KMS-11 (cell line): Measurements from ENCODE around the gene COLEC12.

ENCODE experiments used
- H2AFZ ChIP-seq: fragments of 200-600 bp; sonication (generic); 2 replicates; pipeline ENCODE4 v1.6.1; 2016; ENCODE audit warnings: antibody characterized with exemption, mixed run types, low read depth
- H3K27ac ChIP-seq: fragments of 200-600 bp; sonication (generic); 2 replicates; pipeline ENCODE4 v1.6.1; 2016; ENCODE audit warnings: mild to moderate bottlenecking, mixed run types
- H3K27me3 ChIP-seq: fragments of 200-600 bp; sonication (generic); 2 replicates; pipeline ENCODE4 v1.6.1; 2017; ENCODE audit warnings: mild to moderate bottlenecking, low read depth, mixed run types, moderate library complexity; ENCODE audit not compliant: insufficient read depth
- H3K36me3 ChIP-seq: fragments of 200-600 bp; sonication (generic); 2 replicates; pipeline ENCODE4 v1.6.1; 2017; ENCODE audit warnings: mild to moderate bottlenecking, mixed run types; ENCODE audit not compliant: insufficient read depth
- H3K4me1 ChIP-seq: fragments of 200-600 bp; sonication (generic); 2 replicates; pipeline ENCODE4 v1.6.1; 2016; ENCODE audit warnings: mild to moderate bottlenecking, low read depth, mixed run types; ENCODE audit not compliant: poor library complexity, severe bottlenecking
- H3K4me2 ChIP-seq: fragments of 200-600 bp; sonication (generic); 2 replicates; pipeline ENCODE4 v1.7.0; 2016; ENCODE audit warnings: mild to moderate bottlenecking, mixed run types
- H3K4me3 ChIP-seq: fragments of 200-600 bp; sonication (generic); IDR thresholded peaks from 2 replicates; pipeline ENCODE4 v1.6.1; 2017; ENCODE audit warnings: low read depth, low read length, mixed read lengths; ENCODE audit not compliant: insufficient read depth
- H3K79me2 ChIP-seq: fragments of 200-600 bp; sonication (generic); 2 replicates; pipeline ENCODE4 v1.6.1; 2016; ENCODE audit warnings: low read depth, mixed run types; ENCODE audit not compliant: insufficient read depth
- H3K9ac ChIP-seq: fragments of 200-600 bp; sonication (generic); 2 replicates; pipeline ENCODE4 v1.6.1; 2016; ENCODE audit warnings: mild to moderate bottlenecking, mixed run types
- H4K20me1 ChIP-seq: fragments of 200-600 bp; sonication (generic); 2 replicates; pipeline ENCODE4 v1.6.1; 2016; ENCODE audit warnings: mild to moderate bottlenecking, mixed run types; ENCODE audit not compliant: insufficient read depth
- CTCF ChIP-seq: fragments of 200-600 bp; sonication (generic); conservative IDR thresholded peaks from 2 replicates; pipeline ENCODE4 v1.6.1; 2017; ENCODE audit warnings: low read depth, mild to moderate bottlenecking, antibody characterized with exemption, low read length, moderate library complexity, mixed read lengths

COLEC12 gene

GRCh38 chr18:497688-498087 lies 2.8 kb downstream of the COLEC12 start:
- Histone ChIP-seq H3K27me3 (no peaks in the 10 kb centered on the region), H3K4me2 (no peak overlapping the region), H3K27ac (no peak overlapping the region), H3K79me2 (no peaks in the 10 kb centered on the region), H3K4me3 (no peak overlapping the region), H2AFZ (no peak overlapping the region), H3K9ac (no peak overlapping the region), H4K20me1 (no peaks in the 10 kb centered on the region), H3K4me1 (peaks cover 3% of the 10 kb centered on the region), H3K36me3 (no peaks in the 10 kb centered on the region)
- no peak for TF ChIP-seq CTCF

DNA sequence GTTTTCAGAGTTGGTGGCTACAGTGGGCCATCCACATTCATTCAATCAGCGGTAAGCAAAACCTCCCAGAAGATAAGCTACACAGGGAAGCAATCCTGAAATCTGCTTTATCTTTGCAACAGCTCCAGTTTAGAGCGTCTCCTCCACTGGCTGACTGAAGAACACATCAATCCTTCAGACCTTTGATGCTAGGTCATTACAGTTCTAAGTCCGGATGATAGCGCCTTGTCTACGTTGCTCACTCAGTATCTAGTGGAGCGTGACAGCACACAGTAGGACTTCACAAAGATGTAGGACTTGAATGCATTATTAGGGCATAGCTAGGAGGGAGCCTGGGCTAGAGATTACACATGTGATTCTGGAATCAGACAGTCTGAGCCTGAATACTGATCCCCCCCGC lies 5.0 kb downstream of the COLEC12 start:
- Histone ChIP-seq H3K4me3 (no peak overlapping the region), H3K79me2 (no peaks in the 10 kb centered on the region), H3K4me1 (peaks cover 3% of the 10 kb centered on the region), H3K36me3 (no peaks in the 10 kb centered on the region), H2AFZ (no peak overlapping the region), H4K20me1 (no peaks in the 10 kb centered on the region), H3K4me2 (no peak overlapping the region), H3K27me3 (no peaks in the 10 kb centered on the region), H3K9ac (no peak overlapping the region), H3K27ac (no peak overlapping the region)
- no peak for TF ChIP-seq CTCF

- Histone ChIP-seq H3K36me3 (no peaks in the 10 kb centered on the region), H3K27me3 (no peaks in the 10 kb centered on the region), H3K4me2 (no peak overlapping the region), H3K4me3 (no peak overlapping the region), H4K20me1 (no peaks in the 10 kb centered on the region), H3K79me2 (no peaks in the 10 kb centered on the region), H3K27ac (no peak overlapping the region), H3K9ac (no peak overlapping the region), H2AFZ (no peak overlapping the region), H3K4me1 (peaks cover 3% of the 10 kb centered on the region)
- no peak for TF ChIP-seq CTCF
Observed at GRCh38 chr18:495017-495416, 5.5 kb downstream of the COLEC12 start.

DNA sequence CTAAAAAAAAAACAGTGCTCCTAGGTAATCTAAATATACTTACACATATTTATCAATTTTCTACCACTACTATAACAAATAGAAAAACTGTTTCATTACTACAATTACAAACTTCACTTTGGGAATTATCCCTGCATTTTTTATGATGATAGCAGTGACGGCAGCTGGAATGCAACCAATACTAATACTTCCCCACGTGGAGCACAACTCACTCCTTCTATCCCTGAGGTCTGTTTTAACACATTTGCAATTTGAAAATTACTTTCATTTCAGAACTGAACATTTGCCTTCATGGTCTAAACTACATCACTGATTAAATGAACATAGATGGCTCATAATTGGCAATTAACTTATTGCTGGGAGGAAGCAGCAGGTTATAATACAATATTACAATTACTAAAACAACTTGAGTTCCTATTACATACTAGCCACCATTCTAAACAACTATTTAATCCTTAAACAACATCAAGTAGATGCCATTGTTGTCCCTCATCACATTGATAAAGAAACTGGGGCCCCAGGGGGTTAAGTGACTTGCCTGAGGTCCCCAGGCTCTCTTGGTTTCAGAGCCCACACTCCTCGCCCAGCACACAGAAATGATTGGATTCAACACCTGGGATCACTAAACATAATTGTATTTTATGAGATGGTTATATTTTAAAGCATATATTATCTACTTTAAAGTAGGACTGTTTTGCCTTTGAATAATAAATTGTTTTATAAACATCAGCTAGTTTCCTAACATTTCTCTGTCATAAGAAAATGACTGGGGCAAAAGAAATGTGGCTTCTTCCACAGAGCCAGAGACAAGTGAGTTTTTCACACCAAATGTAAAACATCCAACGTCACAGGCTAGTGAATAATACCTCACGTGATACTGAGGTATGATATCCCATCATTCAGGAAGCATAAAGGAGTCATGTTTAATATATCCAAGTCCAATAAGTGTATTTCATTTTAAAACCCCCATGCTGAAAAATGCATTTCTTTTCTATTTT lies 6.2 kb downstream of the COLEC12 start:
- Histone ChIP-seq H3K9ac (no peak overlapping the region), H3K4me3 (no peak overlapping the region), H3K4me2 (no peak overlapping the region), H3K4me1 (peaks cover 3% of the 10 kb centered on the region), H2AFZ (no peak overlapping the region), H3K27me3 (no peaks in the 10 kb centered on the region), H3K36me3 (no peaks in the 10 kb centered on the region), H3K27ac (no peak overlapping the region), H4K20me1 (no peaks in the 10 kb centered on the region), H3K79me2 (no peaks in the 10 kb centered on the region)
- no peak for TF ChIP-seq CTCF
